T47D (cell line): ENCODE measurements around the gene BAK1.
"Not testable (repeated sequence)": the region's sequence is repeated elsewhere in the genome, so short reads cannot be mapped to it uniquely, and the experiment has no call there.

ENCODE experiments used
- DNase-seq, 2 experiments: peaks; one replicate each; pipeline versions ENCODE4 v3.0.0 to v3.0.0-alpha.2; 2011 to 2012; ENCODE audit warnings: low read depth in 1 of 2, low spot score in 1 of 2
- JUND ChIP-seq: IDR thresholded peaks from 2 replicates; pipeline ENCODE4 v1.6.1; 2012; ENCODE audit warnings: low read depth
- in situ Hi-C: cut with HindIII; loops from 2 replicates; pipeline ENCODE4 v1.10.0; 2016; ENCODE audit warnings: low sequenced_read_pairs, low pct_unique_long_range_greater_than_20kb

BAK1 gene

DNA sequence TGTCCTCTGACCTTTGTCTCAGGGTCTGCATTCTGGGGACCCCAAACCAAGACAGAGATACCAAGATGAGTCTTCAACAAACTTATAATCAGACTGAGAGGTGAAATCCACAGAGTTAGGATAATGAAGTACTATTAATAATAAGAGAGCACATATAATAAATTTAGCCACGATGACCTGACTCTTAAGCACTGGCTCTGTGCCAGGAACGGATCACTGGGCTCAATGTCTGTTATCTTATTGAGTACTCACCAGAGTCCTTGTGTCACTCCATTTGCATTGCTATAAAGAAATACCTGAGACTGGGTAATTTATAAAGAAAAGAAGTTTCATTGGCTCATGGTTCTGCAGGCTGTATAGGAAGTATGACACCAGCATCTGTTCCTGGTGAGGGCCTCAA lies 22.1 kb upstream of the BAK1 start:
- no peak for TF ChIP-seq JUND
- no peak for DNase-seq
- in situ Hi-C loops: no loop called here

DNA sequence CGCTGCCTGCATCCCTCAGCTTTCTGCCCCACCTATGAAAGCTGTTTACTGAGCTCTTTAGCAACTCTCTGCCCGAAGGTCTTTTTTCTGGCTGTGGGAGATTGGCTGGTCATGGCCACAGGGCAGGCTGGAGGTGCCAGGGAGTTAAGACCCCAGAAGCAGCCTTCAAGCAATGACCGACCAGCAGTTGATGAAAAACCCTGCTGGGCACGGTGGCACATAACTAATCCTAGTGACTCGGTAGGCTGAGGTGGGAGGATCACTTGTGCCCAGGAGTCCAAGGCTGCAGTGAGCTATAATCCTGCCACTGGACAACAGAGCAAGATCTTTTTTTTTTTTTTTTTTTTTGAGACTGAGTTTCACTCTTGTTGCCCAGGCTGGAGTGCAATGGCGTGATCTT lies 20.7 kb upstream of the BAK1 start:
- DNase-seq: no peak
- TF ChIP-seq JUND: no peak
- in situ Hi-C loops: no loop called here

GRCh38 chr6:33599413-33599938 lies 19.4 kb upstream of the BAK1 start:
- TF ChIP-seq JUND: no peak
- peak in 1 of 2 experiments; percentile 80 for DNase-seq
- in situ Hi-C loops: no loop called here

DNA sequence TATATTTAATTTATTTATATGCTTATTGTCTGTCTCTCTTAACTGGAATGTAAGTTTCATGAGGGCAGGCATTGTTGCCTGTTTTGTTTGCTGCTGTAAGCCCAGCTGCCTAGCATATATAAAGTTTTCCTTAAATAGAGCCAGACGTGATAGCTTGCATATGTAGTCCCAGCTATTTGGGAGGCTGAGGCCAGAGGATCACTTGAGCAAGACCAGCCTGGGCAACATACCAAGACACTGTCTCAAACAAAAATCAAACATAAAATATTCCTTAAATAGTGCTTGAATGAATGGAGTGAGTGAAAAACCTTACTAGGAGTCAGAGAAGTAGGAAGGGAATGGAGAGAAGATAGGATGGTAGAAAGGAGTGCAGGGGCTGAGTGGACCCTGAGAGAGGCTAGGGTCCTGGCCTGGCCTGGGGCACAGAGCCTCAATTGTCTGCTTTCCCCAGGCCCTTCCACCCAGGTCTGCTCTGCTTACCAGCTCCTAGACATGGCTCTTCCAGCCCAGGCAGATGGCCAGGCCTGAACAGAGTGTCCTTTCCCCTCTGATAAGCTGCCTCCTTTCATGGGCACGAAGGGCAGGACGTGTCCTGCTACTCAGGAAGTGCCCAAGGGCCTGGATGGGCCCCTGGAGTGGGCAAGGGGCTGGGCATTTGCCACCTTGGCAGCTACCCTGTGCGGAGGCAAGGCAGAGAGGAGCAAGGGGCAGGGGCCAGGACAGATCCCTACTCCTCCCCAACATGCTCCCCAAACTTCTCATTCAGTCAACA lies 17.7 kb upstream of the BAK1 start:
- no peak for DNase-seq
- in situ Hi-C loops: no loop called here
- TF ChIP-seq JUND: no peak

GRCh38 chr6:33596894-33597293 lies 16.8 kb upstream of the BAK1 start:
- DNase-seq, in situ Hi-C loops: not testable (repeated sequence)

DNA sequence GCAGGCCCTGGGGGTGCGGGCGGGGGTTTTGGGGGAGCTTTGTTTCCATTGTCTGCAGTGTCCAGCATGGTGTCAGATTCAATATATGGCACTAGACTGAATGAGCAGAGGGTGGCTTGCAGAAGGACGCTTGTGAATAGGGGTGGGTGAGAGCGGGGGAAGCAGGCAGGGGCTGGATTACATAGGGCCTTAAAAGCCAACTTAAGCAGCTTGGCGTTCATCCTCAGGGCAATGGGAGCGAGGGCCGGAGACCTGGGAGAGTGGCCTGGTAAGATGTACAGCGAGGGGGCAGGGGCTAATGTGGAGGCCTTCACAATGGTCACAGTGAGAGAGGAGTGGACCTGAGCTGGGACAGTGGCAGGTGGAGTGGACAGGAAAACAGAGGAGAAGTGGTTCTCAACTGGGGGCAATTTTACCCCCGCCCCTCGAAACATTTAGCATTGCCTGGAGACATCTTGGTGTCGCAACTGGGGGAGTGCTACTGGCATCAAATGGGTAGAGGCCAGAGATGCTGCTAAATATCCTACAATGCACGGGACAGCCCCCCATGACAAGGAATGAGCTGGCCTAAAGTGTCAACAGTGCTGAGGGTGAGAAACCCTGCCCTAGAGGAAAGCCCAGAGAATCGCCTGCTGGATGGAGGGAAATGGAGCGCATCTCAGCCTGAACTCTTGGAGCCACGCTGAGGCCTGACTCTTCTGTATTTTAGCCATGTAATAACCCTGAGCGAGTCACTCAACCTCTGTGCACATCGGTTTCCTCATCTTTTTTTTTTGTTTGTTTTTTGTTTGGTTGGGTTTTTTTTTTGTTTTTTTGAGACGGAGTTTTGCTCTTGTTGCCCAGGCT lies 15.1 kb upstream of the BAK1 start:
- DNase-seq: no peak
- no peak for TF ChIP-seq JUND
- in situ Hi-C loops: no loop called here

DNA sequence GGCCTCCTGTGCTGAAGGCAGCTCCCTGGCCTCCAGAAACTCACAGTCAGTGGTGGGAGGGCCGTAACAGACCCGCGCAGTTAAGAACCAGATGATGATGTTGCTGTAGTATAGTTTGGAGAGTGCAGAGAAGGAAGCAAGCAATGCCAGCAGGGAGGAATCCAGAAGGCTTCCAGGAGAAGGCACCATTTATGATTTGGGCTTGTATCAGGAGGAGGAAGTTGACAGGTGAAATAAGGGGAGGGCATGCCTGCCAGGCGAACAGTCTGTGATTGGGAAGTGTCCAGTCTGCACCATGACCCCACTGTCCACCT lies 13.3 kb upstream of the BAK1 start:
- no peak for DNase-seq
- in situ Hi-C loops: no loop called here
- TF ChIP-seq JUND: no peak

DNA sequence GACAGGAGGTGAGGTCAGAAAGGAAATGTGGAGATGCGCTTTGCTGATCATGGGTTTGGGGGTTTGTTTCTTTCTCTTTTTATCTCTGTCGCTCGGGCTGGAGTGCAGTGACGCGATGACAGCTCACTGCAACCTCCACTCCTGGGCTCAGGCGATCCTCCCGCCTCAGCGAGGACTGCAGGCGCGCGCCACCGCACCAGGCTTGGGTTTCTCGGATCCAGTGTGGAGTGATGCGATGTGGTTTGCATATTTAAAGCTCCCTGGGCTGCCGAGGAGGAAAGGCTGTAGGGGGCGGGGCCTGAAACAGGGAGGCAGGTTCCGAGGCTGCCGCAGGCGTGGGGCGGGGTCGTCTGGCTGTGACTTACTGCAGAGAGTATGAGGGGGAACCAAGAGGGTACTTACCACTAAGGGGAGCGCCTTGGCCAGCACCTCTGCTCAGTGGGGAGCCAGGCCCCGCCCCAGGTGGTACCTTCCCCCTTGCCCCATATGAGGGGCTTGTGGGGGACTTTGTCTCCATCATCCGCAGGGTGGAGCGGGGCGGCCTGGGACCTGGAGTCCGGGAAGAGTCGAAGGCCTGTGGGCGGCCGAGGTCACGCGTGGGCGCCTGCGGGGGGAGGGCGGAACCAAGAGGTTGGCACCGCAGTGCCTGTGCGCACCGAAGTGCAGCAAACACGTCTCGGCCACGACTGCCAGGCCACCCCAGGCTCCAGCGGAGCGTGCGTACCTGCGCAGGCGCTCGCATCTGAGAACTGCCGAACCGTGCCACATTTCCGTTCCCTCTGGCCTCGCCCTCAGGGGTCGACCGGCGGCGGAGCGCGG lies 12.7 kb upstream of the BAK1 start:
- in situ Hi-C loops: no loop called here
- DNase-seq: peak; percentile 65 to 67
- no peak for TF ChIP-seq JUND

DNA sequence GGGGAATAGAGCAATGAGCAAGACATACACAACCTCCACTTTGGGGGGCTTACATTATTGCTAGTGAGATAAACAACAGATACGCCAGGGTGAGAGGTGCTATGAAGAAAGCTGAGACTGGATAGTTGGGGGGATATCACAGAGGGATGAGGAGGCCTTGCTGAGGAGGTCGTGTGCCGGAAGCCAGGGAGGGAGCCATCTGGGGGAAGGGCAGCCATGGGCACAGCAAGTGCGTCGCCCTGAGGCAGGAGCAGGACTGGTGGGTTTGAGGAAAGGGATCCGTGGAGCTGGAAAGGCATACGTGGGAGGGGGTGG lies 12.2 kb upstream of the BAK1 start:
- no peak for TF ChIP-seq JUND
- no peak for DNase-seq
- in situ Hi-C loops: no loop called here

DNA sequence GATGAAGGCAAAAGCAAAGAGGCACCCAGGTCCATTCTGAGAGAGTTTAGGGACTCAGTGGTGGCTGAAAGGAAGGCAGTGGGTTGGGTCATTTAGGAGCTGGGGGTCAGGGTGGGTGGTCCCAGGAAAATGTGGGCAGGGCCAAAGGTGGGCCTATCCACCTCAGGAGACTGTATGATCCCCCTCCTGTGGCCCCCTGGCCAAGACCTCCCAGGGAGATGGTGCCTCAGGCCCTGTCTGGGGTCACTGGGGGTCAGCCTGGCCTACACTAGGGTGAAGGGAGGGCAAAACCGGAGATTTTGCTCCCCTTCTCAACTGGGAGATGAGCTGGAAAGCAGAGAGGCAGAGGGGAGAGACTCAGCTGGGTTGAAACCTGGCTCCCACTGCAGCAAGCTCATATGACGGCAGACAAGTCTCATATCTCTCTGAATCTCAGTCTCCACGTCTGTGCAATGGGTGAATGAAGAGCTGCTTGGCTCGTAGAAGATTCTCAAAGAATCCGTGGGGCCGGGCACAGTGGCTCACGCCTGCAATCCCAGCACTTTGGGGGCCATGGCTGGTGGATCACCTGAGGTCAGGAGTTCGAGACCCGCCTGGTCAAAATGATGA lies 11.5 kb upstream of the BAK1 start:
- DNase-seq: no peak
- in situ Hi-C loops: no loop called here
- TF ChIP-seq JUND: no peak

DNA sequence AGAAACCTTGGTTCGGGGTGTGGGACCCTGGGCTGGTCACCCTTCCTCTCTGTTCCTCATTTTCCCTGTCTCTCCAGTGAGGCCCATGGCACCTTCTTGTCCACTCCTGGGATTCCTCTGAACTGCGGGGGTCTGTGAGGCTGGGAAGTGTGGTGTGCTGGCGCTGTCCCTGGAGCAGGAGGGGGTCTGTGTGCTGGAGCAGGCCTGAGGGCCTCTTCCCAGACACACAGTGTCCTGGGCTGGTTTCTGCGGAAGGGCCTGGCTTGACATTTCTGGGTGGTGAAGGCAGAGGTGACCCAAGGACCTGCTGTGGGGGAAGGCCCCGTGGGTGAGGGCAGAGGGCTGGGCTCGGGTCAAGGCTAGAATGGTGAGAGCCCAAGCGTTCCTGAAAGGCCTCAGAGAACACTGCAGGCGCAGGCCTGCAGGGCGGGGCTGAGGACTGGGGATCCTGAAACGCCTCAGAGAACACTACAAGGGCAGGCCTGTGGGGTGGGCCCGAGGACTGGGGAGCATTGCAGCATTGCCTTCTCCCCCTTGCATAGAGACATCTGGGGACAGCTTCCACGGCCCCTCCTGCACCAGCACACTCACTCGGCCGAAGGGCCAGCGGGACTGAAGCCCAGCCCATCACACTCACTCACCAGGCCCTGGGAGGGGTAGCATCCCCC lies 10.6 kb upstream of the BAK1 start:
- TF ChIP-seq JUND: no peak
- DNase-seq: no peak
- in situ Hi-C loops: no loop called here

GRCh38 chr6:33589731-33590530 lies 9.9 kb upstream of the BAK1 start:
- DNase-seq: peak; percentile 48 to 57
- in situ Hi-C loops: no loop called here
- TF ChIP-seq JUND: no peak
